K562 (cell line): ENCODE measurements around the gene KCNN3. TPM values are rescaled to one million over a fixed set of nuclear protein-coding genes. Genes with fewer than 3 reads are reported as not detected.

Experiments
- ARID2 ChIP-seq: fragments of 450-650 bp; IDR thresholded peaks from 2 replicates; pipeline ENCODE4 v1.6.1; 2017; ENCODE audit warnings: antibody characterized with exemption, mild to moderate bottlenecking
- CGGBP1 ChIP-seq: fragments of 250-450 bp; sonication (Bioruptor Pico); IDR thresholded peaks from 2 replicates; pipeline ENCODE4 v1.9.0; 2021; ENCODE audit warnings: mild to moderate bottlenecking
- E2F5 ChIP-seq: sonication (generic); formaldehyde crosslinking; IDR thresholded peaks from 2 replicates; pipeline ENCODE4 v1.8.0; 2022; ENCODE audit warnings: mild to moderate bottlenecking, missing genetic modification reagents
- EWSR1 ChIP-seq: fragments of 450-650 bp; IDR thresholded peaks from 2 replicates; pipeline ENCODE4 v1.6.1; 2018; ENCODE audit warnings: borderline replicate concordance, mild to moderate bottlenecking, low read depth, moderate library complexity; ENCODE audit not compliant: partially characterized antibody
- HMG20B ChIP-seq: fragments of 250-450 bp; sonication (Bioruptor Pico); IDR thresholded peaks from 2 replicates; pipeline ENCODE4 v1.5.0; 2021; ENCODE audit warnings: mild to moderate bottlenecking
- MGA ChIP-seq: fragments of 450-650 bp; IDR thresholded peaks from 2 replicates; pipeline ENCODE4 v1.6.1; 2016; ENCODE audit warnings: mild to moderate bottlenecking, moderate library complexity
- NR4A1 ChIP-seq, 2 experiments: fragments of 250-450 bp in 1 of 2; fragments of 450-650 bp in 1 of 2; sonication (Bioruptor Pico) in 1 of 2; IDR thresholded peaks; 2 replicates each; pipeline versions ENCODE4 v1.4.0 to v1.6.1; 2016 to 2020; ENCODE audit warnings: mild to moderate bottlenecking in 2 of 2, missing compliant biosample characterization in 1 of 2, missing genetic modification characterization in 1 of 2, moderate library complexity in 1 of 2
- PTBP1 ChIP-seq: fragments of 200-400 bp; formaldehyde crosslinking; IDR thresholded peaks from 2 replicates; pipeline ENCODE4 v1.6.1; 2017; ENCODE audit warnings: low read depth, low read length
- RNF2 ChIP-seq: sonication (generic); IDR thresholded peaks from 2 replicates; pipeline ENCODE4 v1.6.1; 2016
- SIX5 ChIP-seq, 2 experiments: IDR thresholded peaks; 2 replicates each; pipeline ENCODE4 v1.6.1; 2011; ENCODE audit warnings: low read length in 2 of 2, borderline replicate concordance in 1 of 2, low read depth in 1 of 2, mild to moderate bottlenecking in 1 of 2, moderate library complexity in 1 of 2; ENCODE audit not compliant: insufficient read depth in 1 of 2
- ZNF431 ChIP-seq: sonication (generic); formaldehyde crosslinking; IDR thresholded peaks from 2 replicates; pipeline ENCODE4 v1.8.0; 2022; ENCODE audit warnings: mild to moderate bottlenecking, missing genetic modification reagents
- ZNF699 ChIP-seq: fragments of 250-450 bp; sonication (Bioruptor Pico); IDR thresholded peaks from 2 replicates; pipeline ENCODE4 v1.8.0; 2021; ENCODE audit warnings: mild to moderate bottlenecking, moderate library complexity; ENCODE audit not compliant: insufficient replicate concordance
- ZSCAN32 ChIP-seq: fragments of 450-650 bp; formaldehyde crosslinking; IDR thresholded peaks from 2 replicates; pipeline ENCODE4 v1.4.0; 2020; ENCODE audit warnings: mild to moderate bottlenecking, moderate library complexity
- polyA plus RNA-seq, 8 experiments: library from polyadenylated mRNA; depleted of rRNA in 4 of 8; stranded (reverse) in 5 of 8; unstranded in 3 of 8; fragments of >200 nt; fragmentation: Nextera tagmentation in 2 of 8; fragmentation: Illumina TruSeq in 1 of 8; extraction: Ambion mirVana in 2 of 8; extraction: Trizol in 1 of 8; gene quantifications; 2 replicates each; pipeline versions ENCODE4 v1.2.1 to v1.2.3, GENCODE V29; 2011 to 2014; ENCODE audit warnings: inconsistent platforms in 1 of 8, missing spikeins in 1 of 8
- total RNA-seq, 7 experiments: library from RNA; depleted of rRNA in 6 of 7; stranded (reverse); fragments of >200 nt in 6 of 7; fragmentation: Illumina TruSeq in 2 of 7; extraction: Trizol in 2 of 7; gene quantifications; 2 replicates each; pipeline versions ENCODE4 v1.2.1 to v1.2.3, GENCODE V29; 2011 to 2021; ENCODE audit warnings: low replicate concordance in 1 of 7

KCNN3 gene
- total and polyA plus RNA-seq, 9 of the 15 experiments (the other 6 are each of a cell fraction or from before 2014, with no cell fraction given) = 0.02 to 0.03 TPM; not detected in 7

GRCh38 chr1:154878371-154879037, 8.4 kb upstream of the KCNN3 start (continued):
- no peak for TF ChIP-seq HMG20B (CRISPR knock-in tag)
- no peak for TF ChIP-seq RNF2
- no peak for TF ChIP-seq NR4A1 (CRISPR knock-in tag; IDR thresholded peaks at IDR 0.05)
- no peak for TF ChIP-seq NR4A1 (tag; IDR thresholded peaks at IDR 0.05)
- TF ChIP-seq PTBP1 = no peak
- no peak for TF ChIP-seq ZSCAN32 (CRISPR knock-in tag)
- peak; percentile 77 for TF ChIP-seq ARID2
- no peak for TF ChIP-seq MGA
- no peak for TF ChIP-seq EWSR1
- no peak for TF ChIP-seq SIX5 (IDR thresholded peaks at IDR 0.05; ENCODE audit: borderline replicate concordance in 1 of 2, insufficient read depth in 1 of 2, low read depth in 1 of 2, low read length in 2 of 2)
- no peak for TF ChIP-seq ZNF431 (CRISPR knock-in tag)
- no peak for TF ChIP-seq CGGBP1 (CRISPR knock-in tag)
- TF ChIP-seq E2F5 (CRISPR knock-in tag) = no peak
- TF ChIP-seq ZNF699 = no peak
